Measurements from ENCODE around the gene COMMD9. TPM values are rescaled to one million over a fixed set of nuclear protein-coding genes. Genes with fewer than 3 reads are reported as not detected.

The COMMD9 gene
- 22.6 TPM for total RNA-seq

DNA sequence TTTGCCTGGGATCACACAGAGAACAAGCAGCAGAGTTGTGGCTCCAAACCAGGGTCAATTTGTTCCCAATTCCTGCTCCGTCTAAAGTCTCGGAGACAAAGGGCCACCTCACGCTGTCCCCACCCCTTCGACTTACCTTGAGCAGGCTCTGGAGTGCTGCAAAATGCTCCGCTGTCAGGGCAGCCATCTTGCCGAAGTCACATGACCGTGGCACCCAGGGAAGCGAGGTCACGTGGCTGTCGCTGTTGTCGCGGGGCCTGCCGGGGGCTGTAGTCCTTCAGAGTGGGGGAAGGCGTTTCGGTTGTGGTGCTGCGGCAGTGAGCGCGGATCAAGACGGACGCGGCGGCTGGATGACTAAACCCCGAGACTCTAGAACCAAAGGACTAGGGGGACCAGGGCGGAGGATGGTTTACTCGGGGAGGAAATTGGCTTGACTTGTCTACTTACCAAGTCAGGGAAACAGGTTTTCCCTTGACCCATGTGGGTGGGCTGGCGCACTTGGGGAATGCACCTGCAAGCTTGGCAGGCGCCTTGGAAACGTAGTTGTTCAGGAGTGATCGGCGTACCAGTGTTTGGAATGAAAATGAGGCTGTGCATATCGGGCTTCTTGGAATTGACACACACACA, at the start of gene COMMD9:
COMMD9 (minus strand) TSS at position 199 of the 627 bp plus-strand sequence; CDS start at position 187, 12 bp downstream.
- Histone ChIP-seq H3K4me3 (peak within 1 kb of the TSS; percentile 54 to 78), H3K27me3 (no peaks in the 10 kb centered on the region), H3K36me3 (no peaks in the 10 kb centered on the region), H3K27ac (peak within 1 kb of the TSS; percentile 47), H3K9me3 (no peaks in the 10 kb centered on the region), H3K4me1 (peaks cover 22% of the 10 kb centered on the region)
- DNase-seq (ENCODE audit: extremely low spot score in 2 of 2): peak; percentile 96 to 99
- TF ChIP-seq POLR2A (IDR thresholded peaks at IDR 0.05): no peak
- peak; percentile 88 to 97 for TF ChIP-seq POLR2AphosphoS5 (IDR thresholded peaks at IDR 0.05; ENCODE audit: insufficient read depth in 1 of 2, low read depth in 1 of 2)
- no peak for TF ChIP-seq CTCF (IDR thresholded peaks at IDR 0.05)
- intact Hi-C loops (cut with DNase I): no loop called here

GRCh38 chr11:36333897-36334296, 44.7 kb upstream of the COMMD9 start:
- TF ChIP-seq CTCF (IDR thresholded peaks at IDR 0.05) (no peak), POLR2A (IDR thresholded peaks at IDR 0.05) (no peak), POLR2AphosphoS5 (IDR thresholded peaks at IDR 0.05; ENCODE audit: insufficient read depth in 1 of 2, low read depth in 1 of 2) (no peak)
- no peaks in the 10 kb centered on the region for H3K27me3 ChIP-seq
- no peaks in the 10 kb centered on the region for H3K9me3 ChIP-seq
- no peak overlapping the region for H3K27ac ChIP-seq
- no peaks in the 10 kb centered on the region for H3K36me3 ChIP-seq
- no peaks in the 10 kb centered on the region for H3K4me1 ChIP-seq
- intact Hi-C loops (cut with DNase I): no loop called here
- H3K4me3 ChIP-seq: no peak overlapping the region
- DNase-seq (ENCODE audit: extremely low spot score in 2 of 2): no peak

GRCh38 chr11:36333468-36333867, 44.2 kb upstream of the COMMD9 start:
- no peak overlapping the region for H3K27ac ChIP-seq
- no peak for TF ChIP-seq CTCF (IDR thresholded peaks at IDR 0.05)
- TF ChIP-seq POLR2AphosphoS5 (IDR thresholded peaks at IDR 0.05; ENCODE audit: insufficient read depth in 1 of 2, low read depth in 1 of 2): no peak
- no peak for TF ChIP-seq POLR2A (IDR thresholded peaks at IDR 0.05)
- no peaks in the 10 kb centered on the region for H3K9me3 ChIP-seq
- intact Hi-C loops (cut with DNase I): no loop called here
- H3K4me3 ChIP-seq: no peak overlapping the region
- H3K27me3 ChIP-seq: no peaks in the 10 kb centered on the region
- H3K36me3 ChIP-seq: no peaks in the 10 kb centered on the region
- no peaks in the 10 kb centered on the region for H3K4me1 ChIP-seq
- DNase-seq (ENCODE audit: extremely low spot score in 2 of 2): no peak

- Histone ChIP-seq H3K27ac (no peak overlapping the region), H3K27me3 (no peaks in the 10 kb centered on the region), H3K9me3 (no peaks in the 10 kb centered on the region), H3K4me3 (no peak overlapping the region), H3K36me3 (no peaks in the 10 kb centered on the region), H3K4me1 (no peaks in the 10 kb centered on the region)
- DNase-seq (ENCODE audit: extremely low spot score in 2 of 2): no peak
- intact Hi-C loops (cut with DNase I): no loop called here
- TF ChIP-seq CTCF (IDR thresholded peaks at IDR 0.05) (no peak), POLR2A (IDR thresholded peaks at IDR 0.05) (no peak), POLR2AphosphoS5 (IDR thresholded peaks at IDR 0.05; ENCODE audit: insufficient read depth in 1 of 2, low read depth in 1 of 2) (no peak)
Observed at GRCh38 chr11:36330411-36330810, 41.2 kb upstream of the COMMD9 start.

- no peaks in the 10 kb centered on the region for H3K27me3 ChIP-seq
Observed at GRCh38 chr11:36328966-36329673, 39.9 kb upstream of the COMMD9 start.

More at GRCh38 chr11:36328966-36329673, 39.9 kb upstream of the COMMD9 start:
- intact Hi-C loops (cut with DNase I): no loop called here
- TF ChIP-seq CTCF (IDR thresholded peaks at IDR 0.05): no peak
- TF ChIP-seq POLR2AphosphoS5 (IDR thresholded peaks at IDR 0.05; ENCODE audit: insufficient read depth in 1 of 2, low read depth in 1 of 2): no peak
- TF ChIP-seq POLR2A (IDR thresholded peaks at IDR 0.05): no peak
- H3K4me3 ChIP-seq: no peak overlapping the region
- no peak for DNase-seq (ENCODE audit: extremely low spot score in 2 of 2)
- H3K27ac ChIP-seq: no peak overlapping the region
- H3K36me3 ChIP-seq: no peaks in the 10 kb centered on the region
- no peaks in the 10 kb centered on the region for H3K4me1 ChIP-seq
- no peaks in the 10 kb centered on the region for H3K9me3 ChIP-seq
